ENCODE results near the gene ANKLE2.
A peak's percentile ranks its signal among the peaks of the same experiment; 100 is the strongest.

The ANKLE2 gene

DNA sequence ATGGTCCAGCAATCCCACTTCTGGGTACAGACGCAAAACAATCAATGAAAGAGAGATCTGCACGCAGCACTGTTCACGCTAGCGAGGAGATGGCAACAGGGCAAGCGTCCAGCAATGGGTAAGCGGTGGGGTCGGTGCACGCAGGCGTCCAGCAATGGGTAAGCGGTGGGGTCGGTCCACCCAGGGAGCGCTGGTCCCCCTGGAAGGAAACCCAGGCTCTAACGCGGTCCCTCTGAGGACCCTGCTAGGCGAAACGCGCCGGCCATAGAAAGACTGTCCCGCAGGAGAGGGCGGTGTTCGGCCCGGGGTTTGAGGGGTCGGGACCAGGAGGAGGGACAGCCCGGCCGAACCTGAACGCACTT lies 51.6 kb downstream of the ANKLE2 start:
- POLR2A ChIA-PET = interaction anchor here (0.7 kb wide), 1 partner anchor 10 kb away, joined by 3 read pairs; no protein-coding TSS in a partner anchor
- peak overlapping the region; percentile 86 for H3K4me3 ChIP-seq (ENCODE audit: low read depth, low read length)
- CTCF ChIA-PET = interaction anchor here (1.6 kb wide), 1 partner anchor 295 kb away, joined by 4 read pairs; no protein-coding TSS in a partner anchor
- TF ChIP-seq, protein P1, sequence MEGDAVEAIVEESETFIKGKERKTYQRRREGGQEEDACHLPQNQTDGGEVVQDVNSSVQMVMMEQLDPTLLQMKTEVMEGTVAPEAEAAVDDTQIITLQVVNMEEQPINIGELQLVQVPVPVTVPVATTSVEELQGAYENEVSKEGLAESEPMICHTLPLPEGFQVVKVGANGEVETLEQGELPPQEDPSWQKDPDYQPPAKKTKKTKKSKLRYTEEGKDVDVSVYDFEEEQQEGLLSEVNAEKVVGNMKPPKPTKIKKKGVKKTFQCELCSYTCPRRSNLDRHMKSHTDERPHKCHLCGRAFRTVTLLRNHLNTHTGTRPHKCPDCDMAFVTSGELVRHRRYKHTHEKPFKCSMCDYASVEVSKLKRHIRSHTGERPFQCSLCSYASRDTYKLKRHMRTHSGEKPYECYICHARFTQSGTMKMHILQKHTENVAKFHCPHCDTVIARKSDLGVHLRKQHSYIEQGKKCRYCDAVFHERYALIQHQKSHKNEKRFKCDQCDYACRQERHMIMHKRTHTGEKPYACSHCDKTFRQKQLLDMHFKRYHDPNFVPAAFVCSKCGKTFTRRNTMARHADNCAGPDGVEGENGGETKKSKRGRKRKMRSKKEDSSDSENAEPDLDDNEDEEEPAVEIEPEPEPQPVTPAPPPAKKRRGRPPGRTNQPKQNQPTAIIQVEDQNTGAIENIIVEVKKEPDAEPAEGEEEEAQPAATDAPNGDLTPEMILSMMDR (IDR thresholded peaks at IDR 0.05; ENCODE audit: insufficient read depth, low read length, missing control alignments) = no peak
- no peak for DNase-seq (ENCODE audit: low read depth, low spot score)

DNA sequence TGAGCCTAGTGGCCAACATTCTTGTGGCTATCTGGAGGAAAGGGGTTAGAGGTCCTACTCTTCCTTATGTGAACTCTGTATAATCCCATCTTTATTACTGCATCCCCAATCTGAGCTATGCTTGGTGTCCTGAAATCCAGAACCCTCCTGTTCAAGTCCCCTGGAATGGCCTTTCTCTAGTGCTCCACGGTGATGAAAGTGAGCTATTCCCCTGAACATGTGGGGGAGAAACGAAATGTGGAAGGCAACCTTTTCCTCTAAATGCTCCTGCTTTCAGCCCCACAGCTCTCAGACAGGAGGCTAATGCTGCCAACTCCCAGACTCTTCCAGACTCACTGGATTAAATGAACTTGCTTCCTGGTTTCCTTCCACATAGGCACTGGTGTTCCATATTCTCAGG lies 53.5 kb downstream of the ANKLE2 start:
- CTCF ChIA-PET = no interaction called here
- TF ChIP-seq, protein P1 (IDR thresholded peaks at IDR 0.05; ENCODE audit: insufficient read depth, low read length, missing control alignments) = no peak

DNA sequence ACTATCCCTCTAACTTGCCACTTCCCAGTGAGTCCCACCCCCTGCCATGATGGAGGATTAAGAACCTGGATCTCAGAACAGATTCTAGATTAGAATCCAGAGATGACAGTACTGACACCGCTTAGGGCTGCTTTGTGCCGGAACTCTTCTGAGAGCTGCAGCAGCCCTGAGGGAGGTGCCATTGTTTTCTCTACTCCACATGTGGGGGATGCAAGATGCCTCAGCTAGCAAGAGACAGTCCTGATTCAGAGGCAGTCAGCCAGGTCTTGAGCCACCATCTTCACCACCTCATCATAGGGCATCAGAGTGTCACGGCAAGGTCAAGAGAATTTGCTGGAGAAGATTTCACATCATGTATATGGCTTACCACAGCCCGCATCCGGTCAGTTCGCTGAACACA lies 54.4 kb downstream of the ANKLE2 start:
- CTCF ChIA-PET = no interaction called here
- no peak for DNase-seq (ENCODE audit: low read depth, low spot score)

More for the DNA sequence above, 53.5 kb downstream of the ANKLE2 start:
- no peak for DNase-seq (ENCODE audit: low read depth, low spot score)
- no peak overlapping the region for H3K4me3 ChIP-seq (ENCODE audit: low read depth, low read length)
- POLR2A ChIA-PET = no interaction called here

DNA sequence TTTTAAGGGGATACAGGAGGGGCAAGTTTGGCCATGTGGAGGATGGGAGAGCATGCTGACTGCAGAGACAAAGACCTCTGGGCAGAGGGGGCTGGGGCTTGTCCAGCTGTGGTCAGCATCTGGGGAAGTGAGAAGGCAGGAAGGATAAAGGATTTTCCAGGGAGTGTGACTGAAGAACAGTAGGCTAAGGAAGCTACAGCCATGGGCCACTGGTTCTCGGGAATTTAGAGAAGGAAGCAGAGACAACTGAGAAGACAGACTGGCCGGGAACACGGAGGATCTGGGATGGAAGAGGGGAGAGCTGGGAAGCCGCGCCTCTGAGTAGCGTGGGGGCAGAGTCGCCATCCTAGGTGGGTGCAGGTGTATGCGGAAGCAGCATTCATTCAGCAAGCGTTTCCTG lies 58.0 kb downstream of the ANKLE2 start:
- CTCF ChIA-PET = no interaction called here
- POLR2A ChIA-PET = no interaction called here
- H3K4me3 ChIP-seq (ENCODE audit: low read depth, low read length) = no peak overlapping the region
- TF ChIP-seq, protein P1 (IDR thresholded peaks at IDR 0.05; ENCODE audit: insufficient read depth, low read length, missing control alignments) = no peak
- DNase-seq (ENCODE audit: low read depth, low spot score) = no peak

More for the DNA sequence above, 54.4 kb downstream of the ANKLE2 start:
- no peak overlapping the region for H3K4me3 ChIP-seq (ENCODE audit: low read depth, low read length)
- TF ChIP-seq, protein P1 (IDR thresholded peaks at IDR 0.05; ENCODE audit: insufficient read depth, low read length, missing control alignments) = no peak
- POLR2A ChIA-PET = no interaction called here

DNA sequence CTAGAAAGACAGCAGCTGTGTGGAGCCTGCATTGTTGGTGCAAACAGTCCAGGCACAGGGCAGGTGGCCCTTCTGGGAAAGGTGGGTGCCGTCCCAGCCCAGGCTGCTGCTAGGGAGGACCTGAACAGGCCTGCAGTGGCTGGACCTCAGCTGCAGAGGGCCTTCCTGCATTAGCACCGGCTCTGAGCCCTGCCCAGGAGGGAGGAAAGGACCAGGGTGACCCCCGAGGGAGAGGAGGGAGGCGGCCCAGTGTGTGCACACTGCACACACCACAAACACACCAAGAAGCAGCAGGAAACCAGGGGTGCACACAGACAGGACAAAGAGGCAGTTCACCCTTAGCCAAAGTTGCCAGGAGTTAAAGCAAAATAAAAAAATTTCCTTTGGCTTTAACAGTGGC lies 59.0 kb downstream of the ANKLE2 start:
- ChIA-PET POLR2A (no interaction called here), CTCF (interaction anchor here (0.7 kb wide), 1 partner anchor 33 kb away, joined by 3 read pairs; no protein-coding TSS in a partner anchor)
- TF ChIP-seq, protein P1 (IDR thresholded peaks at IDR 0.05; ENCODE audit: insufficient read depth, low read length, missing control alignments) = no peak
- H3K4me3 ChIP-seq (ENCODE audit: low read depth, low read length) = no peak overlapping the region
- DNase-seq (ENCODE audit: low read depth, low spot score) = no peak

DNA sequence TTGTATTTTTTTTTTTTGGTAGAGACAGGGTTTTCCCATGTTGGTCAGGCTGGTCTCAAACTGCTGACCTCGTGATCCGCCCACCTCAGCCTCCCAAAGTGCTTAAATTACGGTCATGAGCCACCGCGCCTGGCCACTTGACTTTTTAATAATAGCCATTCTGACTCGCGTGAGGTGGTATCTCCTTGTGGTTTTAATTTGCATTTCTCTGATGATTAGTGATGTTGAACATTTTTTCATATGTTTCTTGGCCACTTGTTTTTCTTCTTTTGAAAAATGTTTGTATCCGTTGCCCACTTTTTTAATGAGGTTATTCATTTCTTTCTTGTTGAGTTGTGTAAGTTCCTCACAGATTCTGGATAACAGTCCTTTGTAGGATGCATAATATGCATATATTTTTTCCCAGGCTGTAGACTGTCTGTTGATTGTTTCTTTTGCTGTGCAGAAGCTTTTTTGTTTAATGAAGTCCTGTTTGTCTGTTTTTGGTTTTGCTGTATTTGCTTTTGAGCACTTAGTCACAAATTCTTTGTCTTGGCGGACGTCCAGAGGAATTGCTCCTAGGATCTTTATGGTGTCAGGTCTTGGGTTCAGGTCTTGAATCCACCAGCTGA lies 61.3 kb downstream of the ANKLE2 start:
- DNase-seq (ENCODE audit: low read depth, low spot score) = no peak

More for the DNA sequence above, 61.3 kb downstream of the ANKLE2 start:
- POLR2A ChIA-PET = no interaction called here
- H3K4me3 ChIP-seq (ENCODE audit: low read depth, low read length) = no peak overlapping the region
- CTCF ChIA-PET = no interaction called here
- TF ChIP-seq, protein P1 (IDR thresholded peaks at IDR 0.05; ENCODE audit: insufficient read depth, low read length, missing control alignments) = no peak
